A549 (cell line): Measurements from ENCODE around the gene HSPA2. TPM values are rescaled to one million over a fixed set of nuclear protein-coding genes. Genes with fewer than 3 reads are reported as not detected.

Experiments used
- BCL3 ChIP-seq: fragments of >200 bp; sonication (Bioruptor Twin); formaldehyde crosslinking; IDR thresholded peaks from 3 replicates; pipeline ENCODE4 v1.6.1; 2016
- BHLHE40 ChIP-seq: IDR thresholded peaks from 2 replicates; pipeline ENCODE4 v1.6.1; 2012; ENCODE audit warnings: low read depth, low read length, inconsistent platforms
- CBX2 ChIP-seq: fragments of 200-600 bp; sonication (generic); IDR thresholded peaks from 2 replicates; pipeline ENCODE4 v1.6.1; 2016; ENCODE audit warnings: low read depth, mild to moderate bottlenecking, borderline replicate concordance
- CBX8 ChIP-seq: fragments of 200-600 bp; sonication (generic); IDR thresholded peaks from 2 replicates; pipeline ENCODE4 v1.6.1; 2016
- CEBPB ChIP-seq, 2 experiments: fragments of >200 bp in 1 of 2; sonication (Bioruptor Twin) in 1 of 2; formaldehyde crosslinking in 1 of 2; IDR thresholded peaks; 2 replicates each; pipeline ENCODE4 v1.6.1; 2012 to 2016
- CTCF ChIP-seq: fragments of >200 bp; sonication (Bioruptor Twin); formaldehyde crosslinking; IDR thresholded peaks from 3 replicates; pipeline ENCODE4 v1.5.1; 2016
- EHF ChIP-seq: fragments of 250-450 bp; sonication (Bioruptor Pico); IDR thresholded peaks from 2 replicates; pipeline ENCODE4 v1.5.0; 2020; ENCODE audit warnings: mild to moderate bottlenecking
- ESRRA ChIP-seq: fragments of 150-350 bp; IDR thresholded peaks from 2 replicates; pipeline ENCODE4 v1.6.1; 2014; ENCODE audit warnings: mild to moderate bottlenecking, low read length, borderline replicate concordance
- FOSB ChIP-seq: fragments of 250-450 bp; sonication (Bioruptor Pico); IDR thresholded peaks from 2 replicates; pipeline ENCODE4 v1.5.0; 2020; ENCODE audit warnings: mild to moderate bottlenecking, moderate library complexity
- FOXS1 ChIP-seq: fragments of 250-450 bp; sonication (Bioruptor Pico); IDR thresholded peaks from 2 replicates; pipeline ENCODE4 v1.5.0; 2020; ENCODE audit warnings: mild to moderate bottlenecking, moderate library complexity
- GATA3 ChIP-seq: IDR thresholded peaks from 2 replicates; pipeline ENCODE4 v1.6.1; 2012; ENCODE audit warnings: borderline replicate concordance
- HEYL ChIP-seq: fragments of 250-450 bp; sonication (Bioruptor Pico); IDR thresholded peaks from 2 replicates; pipeline ENCODE4 v1.8.0; 2021; ENCODE audit warnings: mild to moderate bottlenecking, moderate library complexity
- HOXA7 ChIP-seq: fragments of 250-450 bp; sonication (Bioruptor Pico); IDR thresholded peaks from 2 replicates; pipeline ENCODE4 v1.5.0; 2020; ENCODE audit warnings: mild to moderate bottlenecking, moderate library complexity
- HOXB5 ChIP-seq: fragments of 250-450 bp; sonication (Bioruptor Pico); IDR thresholded peaks from 2 replicates; pipeline ENCODE4 v1.5.0; 2020; ENCODE audit warnings: mild to moderate bottlenecking, moderate library complexity
- JUNB ChIP-seq: fragments of >200 bp; sonication (Bioruptor Twin); formaldehyde crosslinking; IDR thresholded peaks from 2 replicates; pipeline ENCODE4 v1.6.1; 2016
- MAFK ChIP-seq: fragments of 450-650 bp; IDR thresholded peaks from 2 replicates; pipeline ENCODE4 v1.6.1; 2014; ENCODE audit not compliant: partially characterized antibody
- MYC ChIP-seq: IDR thresholded peaks from 2 replicates; pipeline ENCODE4 v1.6.1; 2012; ENCODE audit warnings: mild to moderate bottlenecking, inconsistent platforms, low read length, improper control_type of control experiment, borderline replicate concordance
- NFE2L2 ChIP-seq: fragments of 150-350 bp; conservative IDR thresholded peaks from 2 replicates; pipeline ENCODE4 v1.6.1; 2014; ENCODE audit warnings: low read length
- NR3C1 ChIP-seq: fragments of >200 bp; sonication (Bioruptor Twin); formaldehyde crosslinking; IDR thresholded peaks from 3 replicates; pipeline ENCODE4 v1.6.1; 2017
- PBX3 ChIP-seq: IDR thresholded peaks from 2 replicates; pipeline ENCODE4 v1.6.1; 2012
- PHF8 ChIP-seq: fragments of 200-600 bp; sonication (generic); IDR thresholded peaks from 2 replicates; pipeline ENCODE4 v1.6.1; 2016; ENCODE audit warnings: low read depth, mild to moderate bottlenecking, antibody characterized with exemption, moderate library complexity, borderline replicate concordance
- POLR2A ChIP-seq: IDR thresholded peaks from 2 replicates; pipeline ENCODE4 v1.6.1; 2012; ENCODE audit warnings: mild to moderate bottlenecking, low read length
- RAD21 ChIP-seq, 2 experiments: fragments of >200 bp in 1 of 2; sonication (Bioruptor Twin) in 1 of 2; formaldehyde crosslinking in 1 of 2; IDR thresholded peaks in 1 of 2; conservative IDR thresholded peaks in 1 of 2; 2 replicates in 1 of 2; 3 replicates in 1 of 2; pipeline ENCODE4 v1.6.1; 2012 to 2018; ENCODE audit warnings: inconsistent platforms in 1 of 2
- RCOR1 ChIP-seq: fragments of 150-350 bp; IDR thresholded peaks from 2 replicates; pipeline ENCODE4 v1.6.1; 2014; ENCODE audit warnings: antibody characterized with exemption, low read length, low read depth
- REST ChIP-seq: fragments of 200-600 bp; sonication (generic); IDR thresholded peaks from 2 replicates; pipeline ENCODE4 v1.6.1; 2016; ENCODE audit warnings: antibody characterized with exemption, mild to moderate bottlenecking, moderate library complexity
- RNF2 ChIP-seq: fragments of 200-600 bp; sonication (generic); IDR thresholded peaks from 2 replicates; pipeline ENCODE4 v1.6.1; 2016; ENCODE audit warnings: low read depth, mild to moderate bottlenecking, antibody characterized with exemption, moderate library complexity, borderline replicate concordance
- SMC3 ChIP-seq: fragments of >200 bp; sonication (Bioruptor Twin); formaldehyde crosslinking; IDR thresholded peaks from 3 replicates; pipeline ENCODE4 v1.6.1; 2018; ENCODE audit warnings: inconsistent platforms
- SREBF2 ChIP-seq: fragments of 450-650 bp; IDR thresholded peaks from 2 replicates; pipeline ENCODE4 v1.6.1; 2014; ENCODE audit warnings: mild to moderate bottlenecking, moderate library complexity
- TP53 ChIP-seq: fragments of 250-450 bp; sonication (Bioruptor Pico); IDR thresholded peaks from 2 replicates; pipeline ENCODE4 v1.5.0; 2021; ENCODE audit warnings: mild to moderate bottlenecking, moderate library complexity
- ZC3H11A ChIP-seq: fragments of 450-650 bp; IDR thresholded peaks from 2 replicates; pipeline ENCODE4 v1.6.1; 2014; ENCODE audit warnings: antibody characterized with exemption, mild to moderate bottlenecking
- ZFP36 ChIP-seq: fragments of 450-650 bp; IDR thresholded peaks from 2 replicates; pipeline ENCODE4 v1.6.1; 2014; ENCODE audit warnings: borderline replicate concordance; ENCODE audit not compliant: partially characterized antibody
- ZNF302 ChIP-seq: fragments of 250-450 bp; sonication (Bioruptor Pico); IDR thresholded peaks from 2 replicates; pipeline ENCODE4 v1.9.0; 2021; ENCODE audit warnings: inconsistent platforms, mild to moderate bottlenecking, moderate library complexity
- ZSCAN20 ChIP-seq: fragments of 250-450 bp; sonication (Bioruptor Pico); IDR thresholded peaks from 2 replicates; pipeline ENCODE4 v1.8.0; 2022; ENCODE audit warnings: mild to moderate bottlenecking, moderate library complexity
- polyA plus RNA-seq, 4 experiments: library from polyadenylated mRNA; depleted of rRNA in 3 of 4; stranded (reverse); fragments of >200 nt; fragmentation: RNase III in 1 of 4; extraction: RNeasy Plus Mini Kit Qiagen cat#74134 plus additional on column Dnase treatment in 1 of 4; gene quantifications; 2 replicates in 3 of 4; 3 replicates in 1 of 4; pipeline ENCODE4 v1.2.3, GENCODE V29; 2011 to 2017

Gene HSPA2
- polyA plus RNA-seq, 2 of the 4 experiments (the other 2 are of a cell fraction) = 59.9 to 156 TPM

- peak; percentile 96 for TF ChIP-seq CTCF
- no peak for TF ChIP-seq SREBF2
- no peak for TF ChIP-seq BHLHE40
- peak; percentile 71 for TF ChIP-seq SMC3
- TF ChIP-seq ZFP36 = no peak
- TF ChIP-seq HEYL (CRISPR knock-in tag) = no peak
- no peak for TF ChIP-seq BCL3
- TF ChIP-seq PBX3 = no peak
- TF ChIP-seq FOXS1 (CRISPR knock-in tag) = no peak
- peak; percentile 53 for TF ChIP-seq RAD21 (conservative IDR thresholded peaks at IDR 0.05 in 1 of 2, IDR thresholded peaks at IDR 0.05 in 1 of 2)
- TF ChIP-seq FOSB (CRISPR knock-in tag) = no peak
- no peak for TF ChIP-seq ESRRA
- TF ChIP-seq ZSCAN20 (CRISPR knock-in tag) = no peak
- TF ChIP-seq REST = no peak
- TF ChIP-seq ZNF302 = no peak
- TF ChIP-seq POLR2A = no peak
- no peak for TF ChIP-seq RCOR1
- 0 out of 2 replicates have a peak, but pooled peaks have one; percentile 18 for TF ChIP-seq HOXA7 (CRISPR knock-in tag)
- no peak for TF ChIP-seq ZC3H11A
- no peak for TF ChIP-seq JUNB
- no peak for TF ChIP-seq NR3C1
- TF ChIP-seq CEBPB (IDR thresholded peaks at IDR 0.05) = no peak
- no peak for TF ChIP-seq RNF2
- TF ChIP-seq PHF8 = no peak
- no peak for TF ChIP-seq MYC
- TF ChIP-seq MAFK = peak; percentile 7
- TF ChIP-seq GATA3 = no peak
- TF ChIP-seq EHF (CRISPR knock-in tag) = no peak
- TF ChIP-seq CBX2 = no peak
- TF ChIP-seq CBX8 = no peak
- no peak for TF ChIP-seq HOXB5 (CRISPR knock-in tag)
- no peak for TF ChIP-seq TP53
- no peak for TF ChIP-seq NFE2L2
- TF ChIP-seq, all 56 proteins: peak for 6
Measured at GRCh38 chr14:64510825-64511671, 29.5 kb upstream of the HSPA2 start (continued).
